HepG2 (cell line): ENCODE measurements around the gene FXYD5. TPM values are rescaled to one million over a fixed set of nuclear protein-coding genes. Genes with fewer than 3 reads are reported as not detected.

Experiments used
- ATAC-seq: fragments of 200-7000 bp; cut with Tn5 transposase; 3 replicates; pipeline ENCODE4 v1.9.1; 2020; ENCODE audit warnings: mild to moderate bottlenecking, moderate library complexity
- BruUV-seq: library from RNA; stranded (reverse); fragments of 400-500 nt; replicated peaks from 2 replicates; lab custom pipeline; 2021; lab: Mats Ljungman, UMichigan
- CTCF ChIA-PET: fragments of 300-600 bp; formaldehyde crosslinking; extraction: SDS; loops from one replicate; lab custom pipeline; 2021; ENCODE audit warnings: low total read pairs, inconsistent platforms, low intra/inter-chr PET ratio; lab: Yijun Ruan, JAX
- POLR2A ChIA-PET: fragments of 350-600 bp; sonication (Branson Sonifier 250); formaldehyde crosslinking; loops from one replicate; lab custom pipeline; 2020; ENCODE audit warnings: antibody characterized with exemption, inconsistent platforms; lab: Yijun Ruan, JAX
- DNase-seq: peaks from one replicate; pipeline ENCODE4 v3.0.0-alpha.2; 2015; ENCODE audit warnings: low spot score
- FAIRE-seq: peaks from 3 replicates; lab custom pipeline; 2011; peaks lifted over from hg19 to GRCh38; lab: Jason Lieb, UNC
- H2AFZ ChIP-seq: one replicate; pipeline ENCODE4 v1.6.1; 2011; ENCODE audit warnings: low read length, inconsistent platforms
- H3K27ac ChIP-seq: fragments of 300-600 bp; 3 replicates; pipeline ENCODE4 v1.8.0; 2011; ENCODE audit warnings: mixed run types, mild to moderate bottlenecking, mixed read lengths, low read length, inconsistent platforms; ENCODE audit not compliant: insufficient read depth; ENCODE audit errors: extremely low read length
- H3K27me3 ChIP-seq, 2 experiments: fragments of 200-600 bp in 1 of 2; 2 replicates in 1 of 2; 3 replicates in 1 of 2; pipeline versions ENCODE4 v1.6.0 to v1.8.0; 2011; ENCODE audit warnings: low read length in 2 of 2, mild to moderate bottlenecking in 2 of 2, moderate library complexity in 2 of 2, inconsistent platforms in 1 of 2; ENCODE audit not compliant: insufficient read depth in 2 of 2, control insufficient read depth in 1 of 2
- H3K36me3 ChIP-seq, 2 experiments: fragments of 200-600 bp in 1 of 2; replicated peaks in 1 of 2; 2 replicates in 1 of 2; 3 replicates in 1 of 2; pipeline versions ENCODE4 v1.5.1 to v1.8.0; 2011; ENCODE audit warnings: low read length in 2 of 2, inconsistent platforms in 1 of 2; ENCODE audit not compliant: insufficient read depth in 2 of 2, control insufficient read depth in 1 of 2
- H3K4me1 ChIP-seq: 2 replicates; pipeline ENCODE4 v1.5.1; 2012; ENCODE audit warnings: low read length, inconsistent platforms; ENCODE audit not compliant: insufficient read depth
- H3K4me2 ChIP-seq: 2 replicates; pipeline ENCODE4 v1.6.0; 2011; ENCODE audit warnings: low read depth, low read length, inconsistent platforms
- H3K4me3 ChIP-seq, 3 experiments: fragments of 200-600 bp in 1 of 3; sonication (generic), shearing (Covaris generic) in 1 of 3; replicated peaks in 1 of 3; 2 replicates each; pipeline ENCODE4 v1.5.1; 2011 to 2016; ENCODE audit warnings: low read length in 3 of 3, inconsistent platforms in 2 of 3, low read depth in 2 of 3, mild to moderate bottlenecking in 2 of 3, control low read depth in 1 of 3, mixed read lengths in 1 of 3; ENCODE audit not compliant: insufficient read depth in 1 of 3
- H3K79me2 ChIP-seq: one replicate; pipeline ENCODE4 v1.6.1; 2011; ENCODE audit warnings: low read length, inconsistent platforms; ENCODE audit not compliant: insufficient read depth
- H3K9ac ChIP-seq: 2 replicates; pipeline ENCODE4 v1.6.0; 2011; ENCODE audit warnings: mild to moderate bottlenecking, low read depth, low read length, inconsistent platforms; ENCODE audit not compliant: insufficient read depth
- H3K9me3 ChIP-seq: 2 replicates; pipeline ENCODE4 v1.5.1; 2012; ENCODE audit warnings: mild to moderate bottlenecking, low read length
- H4K20me1 ChIP-seq: 2 replicates; pipeline ENCODE4 v1.6.0; 2011; ENCODE audit warnings: inconsistent platforms, mild to moderate bottlenecking, low read length, moderate library complexity; ENCODE audit not compliant: insufficient read depth
- CSRNP1 ChIP-seq: sonication (generic); formaldehyde crosslinking; IDR thresholded peaks from 2 replicates; pipeline ENCODE4 v1.8.1; 2023; ENCODE audit warnings: mild to moderate bottlenecking, missing genetic modification reagents
- HOXA7 ChIP-seq: sonication (generic); formaldehyde crosslinking; IDR thresholded peaks from 2 replicates; pipeline ENCODE4 v1.8.1; 2022; ENCODE audit warnings: mild to moderate bottlenecking, missing genetic modification reagents, moderate library complexity
- MED1 ChIP-seq: sonication (generic); formaldehyde crosslinking; IDR thresholded peaks from 2 replicates; pipeline ENCODE4 v1.4.0; 2020; ENCODE audit warnings: missing genetic modification reagents
- MTA3 ChIP-seq: sonication (generic); formaldehyde crosslinking; IDR thresholded peaks from 2 replicates; pipeline ENCODE4 v1.4.0; 2020; ENCODE audit warnings: missing genetic modification reagents
- NFIB ChIP-seq: sonication (generic); formaldehyde crosslinking; IDR thresholded peaks from 2 replicates; pipeline ENCODE4 v1.9.0; 2021; ENCODE audit warnings: missing genetic modification reagents, mild to moderate bottlenecking, borderline replicate concordance
- TSC22D2 ChIP-seq: sonication (generic); formaldehyde crosslinking; IDR thresholded peaks from 2 replicates; pipeline ENCODE4 v1.5.1; 2020; ENCODE audit warnings: missing genetic modification reagents, mild to moderate bottlenecking, borderline replicate concordance
- UBTF ChIP-seq: sonication (generic); formaldehyde crosslinking; IDR thresholded peaks from 2 replicates; pipeline ENCODE4 v1.4.0; 2020; ENCODE audit warnings: mild to moderate bottlenecking, missing genetic modification reagents
- ZNF30 ChIP-seq: sonication (generic); formaldehyde crosslinking; IDR thresholded peaks from 2 replicates; pipeline ENCODE4 v1.5.0; 2020; ENCODE audit warnings: mild to moderate bottlenecking, missing genetic modification reagents
- ZNF598 ChIP-seq: sonication (generic); formaldehyde crosslinking; IDR thresholded peaks from 2 replicates; pipeline ENCODE4 v1.5.1; 2020; ENCODE audit warnings: mild to moderate bottlenecking, missing genetic modification reagents, borderline replicate concordance
- ZNF607 ChIP-seq: sonication (generic); formaldehyde crosslinking; IDR thresholded peaks from 2 replicates; pipeline ENCODE4 v1.5.1; 2020; ENCODE audit warnings: missing genetic modification reagents, mild to moderate bottlenecking, borderline replicate concordance
- ZNF7 ChIP-seq: IDR thresholded peaks from 2 replicates; pipeline ENCODE4 v1.6.1; 2016; ENCODE audit warnings: missing biosample characterization, missing genetic modification reagents
- WGBS: methylation state at CpG from one replicate; pipeline ENCODE4 v1.1.6; 2017; ENCODE audit warnings: low lambda C conversion rate; 5-methylcytosine and 5-hydroxymethylcytosine counted together
- in situ Hi-C: cut with HindIII; loops from 2 replicates; pipeline ENCODE4 v1.10.0; 2017; ENCODE audit warnings: low pct_unique_long_range_greater_than_20kb; ENCODE audit not compliant: extremely low pct_ligation_motif_present
- intact Hi-C: fragments of 100-400 bp; cut with micrococcal nuclease; formaldehyde crosslinking; loops from one replicate; pipeline ENCODE4 v1.10.0; 2022; ENCODE audit not compliant: unreplicated experiment
- polyA plus RNA-seq, 8 experiments: library from polyadenylated mRNA; depleted of rRNA in 3 of 8; stranded (reverse) in 7 of 8; unstranded in 1 of 8; fragments of >200 nt; fragmentation: Illumina TruSeq in 4 of 8; extraction: Trizol in 4 of 8; gene quantifications; 2 replicates each; pipeline versions ENCODE4 v1.2.1 to v1.2.3, GENCODE V29; 2011 to 2016; ENCODE audit warnings: low read depth in 4 of 8, missing spikeins in 1 of 8, mixed read lengths in 1 of 8; ENCODE audit not compliant: insufficient read depth in 1 of 8
- total RNA-seq, 5 experiments: library from RNA; depleted of rRNA; stranded (reverse); fragments of >200 nt; fragmentation: Illumina TruSeq; extraction: Trizol; gene quantifications; 2 replicates each; pipeline ENCODE4 v1.2.3, GENCODE V29; 2016; ENCODE audit warnings: low read depth in 1 of 5

The FXYD5 gene
- total and polyA plus RNA-seq, 2 of the 13 experiments (the other 11 are each of a cell fraction or from before 2014, with no cell fraction given), result 0.65 TPM; not detected in 1

- WGBS, result 15% methylated on average over 16 of the region's 23 CpGs
- H3K4me1 ChIP-seq, result peaks cover 92% of the 10 kb centered on the region
- no peaks in the 10 kb centered on the region for H3K9me3 ChIP-seq
- no peak overlapping the region for H2AFZ ChIP-seq
- POLR2A ChIA-PET, result no interaction called here
- no TSS peak for BruUV-seq
- peak overlapping the region; percentile 18 to 64 (median 29); a peak in 5 of 6 replicates for H3K4me3 ChIP-seq
- FAIRE-seq, result no peak
- H3K9ac ChIP-seq, result 0 out of 2 replicates have a peak overlapping the region, but pooled peaks have one; percentile 3
- 0 out of 5 replicates have a peak, but pooled peaks cover 0 to 6% of the 10 kb centered on the region in 2 experiments for H3K27me3 ChIP-seq
- in situ Hi-C loops (no loop called here), intact Hi-C loops (no loop called here)
- CTCF ChIA-PET, result interaction anchor here (1.9 kb wide), 1 partner anchor 21 kb away, joined by 11 read pairs; the partner anchor contains the start of gene LGI4
- peak; percentile 72 for ATAC-seq
- H3K27ac ChIP-seq, result no peak overlapping the region
- peak overlapping the region; percentile 72 for H3K4me2 ChIP-seq
- H3K36me3 ChIP-seq, result no peaks in the 10 kb centered on the region
- H4K20me1 ChIP-seq, result no peaks in the 10 kb centered on the region
- no peaks in the 10 kb centered on the region for H3K79me2 ChIP-seq
- peak; percentile 43 for DNase-seq
- TF ChIP-seq ZNF607 (CRISPR knock-in tag) (peak; percentile 50; the same call in 1 of the 2 replicates), CSRNP1 (CRISPR knock-in tag) (no peak), UBTF (CRISPR knock-in tag) (no peak), MED1 (CRISPR knock-in tag) (peak; percentile 55; the same call in 1 of the 2 replicates), ZNF7 (CRISPR knock-in tag) (no peak), HOXA7 (CRISPR knock-in tag) (no peak), TSC22D2 (CRISPR knock-in tag) (no peak), MTA3 (no peak), ZNF598 (peak; percentile 62; the same call in 1 of the 2 replicates), ZNF30 (CRISPR knock-in tag) (no peak), NFIB (CRISPR knock-in tag) (no peak)
Observed at GRCh38 chr19:35114353-35115176, 40.0 kb upstream of the FXYD5 start.
